HFFc6 (cell line): ENCODE results near the gene CPED1. TPM values are rescaled to one million over a fixed set of nuclear protein-coding genes. Genes with fewer than 3 reads are reported as not detected.

Source experiments
- DNase-seq: peaks from one replicate; pipeline ENCODE4 v3.0.0-alpha.2; 2018
- H3K27ac Mint-ChIP-seq: 2 replicates; pipeline ENCODE4 v1.8.0; 2020; ENCODE audit warnings: mild to moderate bottlenecking, mixed read lengths
- H3K27me3 Mint-ChIP-seq: 2 replicates; pipeline ENCODE4 v1.8.0; 2021; ENCODE audit warnings: mild to moderate bottlenecking, moderate library complexity, mixed read lengths; ENCODE audit not compliant: insufficient read depth
- H3K36me3 Mint-ChIP-seq: 2 replicates; pipeline ENCODE4 v1.8.0; 2021; ENCODE audit warnings: low read depth, mixed read lengths
- H3K4me1 Mint-ChIP-seq: 2 replicates; pipeline ENCODE4 v1.8.0; 2020; ENCODE audit warnings: low read depth, mixed read lengths
- H3K4me3 Mint-ChIP-seq: 2 replicates; pipeline ENCODE4 v1.8.0; 2020; ENCODE audit warnings: mild to moderate bottlenecking, moderate library complexity, mixed read lengths
- H3K9me3 Mint-ChIP-seq: 2 replicates; pipeline ENCODE4 v1.8.0; 2020; ENCODE audit warnings: mild to moderate bottlenecking, mixed read lengths
- CTCF ChIP-seq: fragments of 200-600 bp; sonication (generic); IDR thresholded peaks from 2 replicates; pipeline ENCODE4 v1.5.0; 2021; ENCODE audit warnings: antibody characterized with exemption, mild to moderate bottlenecking
- total RNA-seq, 6 experiments: library from RNA; stranded (reverse); fragmentation: NEBNext Ultra II Directional; extraction: Animal tissue kit (Norgen Biotek cat#: 25700); gene quantifications; 2 replicates in 1 of 6; 3 replicates in 5 of 6; pipeline ENCODE4 v1.2.3, GENCODE V29; 2021

The CPED1 gene
- total RNA-seq, 6 experiments from 2014 or later, result 85.0 to 112 (median 95.9) TPM

GRCh38 chr7:121195874-121196273 is 207.4 kb downstream of the CPED1 start:
- peaks cover 15% of the 10 kb centered on the region for H3K4me1 Mint-ChIP-seq
- peak overlapping the region; percentile 14; the same call in 1 of the 2 replicates for H3K27ac Mint-ChIP-seq
- no peak overlapping the region for H3K4me3 Mint-ChIP-seq
- H3K36me3 Mint-ChIP-seq, result peaks cover 8% of the 10 kb centered on the region; the same call in 1 of the 2 replicates
- DNase-seq, result peak; percentile 14
- no peak for TF ChIP-seq CTCF
- peaks cover 1% of the 10 kb centered on the region; the same call in 1 of the 2 replicates for H3K27me3 Mint-ChIP-seq
- no peaks in the 10 kb centered on the region for H3K9me3 Mint-ChIP-seq

- Mint-ChIP-seq H3K4me3 (no peak overlapping the region), H3K4me1 (peaks cover 15% of the 10 kb centered on the region), H3K27me3 (peaks cover 1% of the 10 kb centered on the region), H3K27ac (no peak overlapping the region), H3K9me3 (no peaks in the 10 kb centered on the region), H3K36me3 (peaks cover 8% of the 10 kb centered on the region; the same call in 1 of the 2 replicates)
- no peak for DNase-seq
- no peak for TF ChIP-seq CTCF
Observed at GRCh38 chr7:121196286-121196685, 207.8 kb downstream of the CPED1 start.

DNA sequence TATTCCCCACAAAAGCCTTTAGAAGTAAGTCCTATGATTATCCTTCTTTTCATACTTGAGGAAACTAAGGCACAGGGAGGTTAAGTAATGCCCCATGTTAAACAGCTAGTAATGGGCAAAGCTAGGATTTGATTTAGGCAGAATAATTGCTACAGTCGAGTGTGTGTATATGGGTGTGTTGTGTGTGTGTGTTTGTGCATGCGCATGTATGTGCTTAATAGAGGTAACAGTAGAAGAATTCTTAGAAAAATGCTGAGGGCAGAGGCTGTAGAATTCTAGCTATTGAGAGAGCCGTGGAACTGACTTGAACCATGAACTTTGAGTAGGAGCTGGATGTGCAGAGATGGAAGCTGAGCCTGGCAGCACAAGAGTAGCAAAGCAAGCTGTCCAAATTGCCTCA is 208.9 kb downstream of the CPED1 start:
- Mint-ChIP-seq H3K36me3 (peaks cover 8% of the 10 kb centered on the region; the same call in 1 of the 2 replicates), H3K4me3 (no peak overlapping the region), H3K27me3 (peaks cover 1% of the 10 kb centered on the region), H3K27ac (no peak overlapping the region), H3K4me1 (peaks cover 22% of the 10 kb centered on the region), H3K9me3 (no peaks in the 10 kb centered on the region)
- no peak for DNase-seq
- TF ChIP-seq CTCF, result no peak

DNA sequence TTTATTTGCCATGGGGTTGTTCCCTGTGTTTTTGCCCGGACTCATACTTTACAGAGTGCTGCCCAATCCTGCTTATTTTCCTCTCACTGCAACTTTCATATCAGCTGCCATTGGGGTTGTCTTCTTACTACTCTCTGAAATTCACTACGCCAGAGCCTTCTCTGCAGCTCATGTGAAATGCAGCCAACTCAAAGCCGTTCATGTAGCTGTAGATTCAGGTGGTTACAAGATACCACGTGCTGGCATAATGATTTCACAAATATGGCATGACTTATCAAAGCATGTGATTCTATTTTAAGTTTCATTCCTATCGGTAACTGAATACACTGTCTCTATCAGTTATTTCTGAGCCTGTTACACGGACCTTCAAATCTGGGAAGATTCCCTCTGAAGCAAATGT is 210.0 kb downstream of the CPED1 start:
- Mint-ChIP-seq H3K4me1 (peaks cover 32% of the 10 kb centered on the region), H3K36me3 (peaks cover 15% of the 10 kb centered on the region), H3K9me3 (no peaks in the 10 kb centered on the region), H3K4me3 (no peak overlapping the region), H3K27me3 (peaks cover 1% of the 10 kb centered on the region), H3K27ac (no peak overlapping the region)
- no peak for TF ChIP-seq CTCF
- DNase-seq, result no peak

- peaks cover 36% of the 10 kb centered on the region for H3K4me1 Mint-ChIP-seq
- peaks cover 18% of the 10 kb centered on the region for H3K36me3 Mint-ChIP-seq
- no peak overlapping the region for H3K4me3 Mint-ChIP-seq
- H3K27ac Mint-ChIP-seq, result no peak overlapping the region
- no peaks in the 10 kb centered on the region; the same call in 1 of the 2 replicates for H3K27me3 Mint-ChIP-seq
- H3K9me3 Mint-ChIP-seq, result no peaks in the 10 kb centered on the region
- no peak for DNase-seq
- no peak for TF ChIP-seq CTCF
Observed at GRCh38 chr7:121202125-121202524, 213.6 kb downstream of the CPED1 start.

GRCh38 chr7:121202834-121203233 is 214.3 kb downstream of the CPED1 start:
- DNase-seq, result no peak
- no peaks in the 10 kb centered on the region; the same call in 1 of the 2 replicates for H3K27me3 Mint-ChIP-seq
- TF ChIP-seq CTCF, result no peak
- peaks cover 33% of the 10 kb centered on the region for H3K4me1 Mint-ChIP-seq
- peaks cover 21% of the 10 kb centered on the region for H3K36me3 Mint-ChIP-seq
- no peak overlapping the region for H3K4me3 Mint-ChIP-seq
- H3K27ac Mint-ChIP-seq, result peak overlapping the region; percentile 3; the same call in 1 of the 2 replicates
- no peaks in the 10 kb centered on the region for H3K9me3 Mint-ChIP-seq
